Measurements from ENCODE around the gene C4orf46.

C4orf46 gene

GRCh38 chr4:158649111-158649680 lies 22.5 kb downstream of the C4orf46 start:
- H3K4me3 ChIP-seq (ENCODE audit: low read depth, low read length), result no peak overlapping the region
- TF ChIP-seq, protein P1, sequence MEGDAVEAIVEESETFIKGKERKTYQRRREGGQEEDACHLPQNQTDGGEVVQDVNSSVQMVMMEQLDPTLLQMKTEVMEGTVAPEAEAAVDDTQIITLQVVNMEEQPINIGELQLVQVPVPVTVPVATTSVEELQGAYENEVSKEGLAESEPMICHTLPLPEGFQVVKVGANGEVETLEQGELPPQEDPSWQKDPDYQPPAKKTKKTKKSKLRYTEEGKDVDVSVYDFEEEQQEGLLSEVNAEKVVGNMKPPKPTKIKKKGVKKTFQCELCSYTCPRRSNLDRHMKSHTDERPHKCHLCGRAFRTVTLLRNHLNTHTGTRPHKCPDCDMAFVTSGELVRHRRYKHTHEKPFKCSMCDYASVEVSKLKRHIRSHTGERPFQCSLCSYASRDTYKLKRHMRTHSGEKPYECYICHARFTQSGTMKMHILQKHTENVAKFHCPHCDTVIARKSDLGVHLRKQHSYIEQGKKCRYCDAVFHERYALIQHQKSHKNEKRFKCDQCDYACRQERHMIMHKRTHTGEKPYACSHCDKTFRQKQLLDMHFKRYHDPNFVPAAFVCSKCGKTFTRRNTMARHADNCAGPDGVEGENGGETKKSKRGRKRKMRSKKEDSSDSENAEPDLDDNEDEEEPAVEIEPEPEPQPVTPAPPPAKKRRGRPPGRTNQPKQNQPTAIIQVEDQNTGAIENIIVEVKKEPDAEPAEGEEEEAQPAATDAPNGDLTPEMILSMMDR (IDR thresholded peaks at IDR 0.05; ENCODE audit: low read depth, low read length), result no peak

- TF ChIP-seq, protein P1 (IDR thresholded peaks at IDR 0.05; ENCODE audit: low read depth, low read length), result no peak
- H3K4me3 ChIP-seq (ENCODE audit: low read depth, low read length), result no peak overlapping the region
These were observed 26.9 kb downstream of the C4orf46 start for GRCh38 chr4:158644760-158645159.

- TF ChIP-seq, protein P1 (IDR thresholded peaks at IDR 0.05; ENCODE audit: low read depth, low read length), result no peak
- H3K4me3 ChIP-seq (ENCODE audit: low read depth, low read length), result no peak overlapping the region
These were observed 27.3 kb downstream of the C4orf46 start for GRCh38 chr4:158644356-158644755.

DNA sequence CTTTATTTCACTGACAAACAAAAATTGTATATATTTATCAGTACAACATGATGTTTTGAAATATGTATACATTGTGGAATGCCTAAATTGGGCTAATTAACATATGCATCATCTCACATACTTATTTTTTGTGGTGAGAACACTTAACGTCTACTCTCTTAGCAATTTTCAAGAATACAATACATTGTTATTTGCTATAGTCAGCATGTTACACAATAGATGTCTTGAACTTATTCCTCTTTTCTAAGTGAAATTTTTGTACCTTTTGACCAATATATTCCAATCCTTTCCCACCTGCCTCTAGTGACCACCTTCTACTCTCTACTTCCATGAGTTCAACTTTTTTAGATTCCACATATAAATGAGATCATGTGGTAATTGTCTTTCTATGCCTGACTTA lies 35.1 kb downstream of the C4orf46 start:
- H3K4me3 ChIP-seq (ENCODE audit: low read depth, low read length), result no peak overlapping the region
- TF ChIP-seq, protein P1 (IDR thresholded peaks at IDR 0.05; ENCODE audit: low read depth, low read length), result no peak

DNA sequence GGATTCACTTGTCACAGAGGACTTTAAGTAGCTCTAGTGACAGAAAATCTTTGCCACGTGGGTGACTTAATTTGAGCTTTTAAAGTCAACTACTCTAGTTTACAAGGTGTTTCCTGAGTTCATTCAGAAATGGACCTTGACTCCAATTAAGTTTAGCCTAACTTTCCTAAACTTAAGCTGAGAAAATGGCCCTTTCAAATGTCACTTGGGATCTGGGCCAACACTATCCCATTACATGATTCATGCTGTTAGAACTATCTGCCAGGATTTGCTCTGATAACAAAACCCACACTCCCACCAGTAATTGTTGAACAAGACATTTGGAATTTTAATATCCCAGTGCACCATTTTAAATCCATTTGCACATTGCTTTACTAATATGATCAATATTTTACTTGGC lies 40.8 kb downstream of the C4orf46 start:
- H3K4me3 ChIP-seq (ENCODE audit: low read depth, low read length), result no peak overlapping the region
- TF ChIP-seq, protein P1 (IDR thresholded peaks at IDR 0.05; ENCODE audit: low read depth, low read length), result no peak

GRCh38 chr4:158625544-158625943 lies 46.1 kb downstream of the C4orf46 start:
- TF ChIP-seq, protein P1 (IDR thresholded peaks at IDR 0.05; ENCODE audit: low read depth, low read length), result no peak
- no peak overlapping the region for H3K4me3 ChIP-seq (ENCODE audit: low read depth, low read length)

- TF ChIP-seq, protein P1 (IDR thresholded peaks at IDR 0.05; ENCODE audit: low read depth, low read length), result peak; percentile 45
- H3K4me3 ChIP-seq (ENCODE audit: low read depth, low read length), result no peak overlapping the region
These were observed 46.7 kb downstream of the C4orf46 start for GRCh38 chr4:158624889-158625478.
